GM12874 (cell line): ENCODE data around the gene SSBP3.

Experiments used
- CTCF ChIP-seq: IDR thresholded peaks from 2 replicates; pipeline ENCODE4 v1.5.1; 2011; ENCODE audit warnings: low read depth, mild to moderate bottlenecking, control low read depth, low read length, moderate library complexity; ENCODE audit not compliant: insufficient read depth

Gene SSBP3

GRCh38 chr1:54406339-54407153 is at the start of gene SSBP3:
Gene SSBP3, minus strand, starts transcription at chr1:54406394.
- no peak for TF ChIP-seq CTCF

- no peak for TF ChIP-seq CTCF
Measured at GRCh38 chr1:54453509-54453908, 47.3 kb upstream of the SSBP3 start.

GRCh38 chr1:54453022-54453421 is 46.8 kb upstream of the SSBP3 start:
- no peak for TF ChIP-seq CTCF

GRCh38 chr1:54442185-54442584 is 36.0 kb upstream of the SSBP3 start:
- TF ChIP-seq CTCF, result no peak

GRCh38 chr1:54439550-54440223 is 33.5 kb upstream of the SSBP3 start:
- TF ChIP-seq CTCF, result no peak

GRCh38 chr1:54437783-54438182 is 31.6 kb upstream of the SSBP3 start:
- no peak for TF ChIP-seq CTCF

- no peak for TF ChIP-seq CTCF
Measured at GRCh38 chr1:54436826-54437225, 30.6 kb upstream of the SSBP3 start.
